Liver (tissue), 9 donors: ENCODE results near the gene GPR62. TPM values are rescaled to one million over a fixed set of nuclear protein-coding genes. Genes with fewer than 3 reads are reported as not detected.

Source experiments
- DNase-seq: peaks from one replicate; pipeline ENCODE4 v3.0.0-alpha.2; 2017; ENCODE audit warnings: low spot score
- H3K27ac ChIP-seq, 2 donors: one replicate each; pipeline ENCODE4 v1.7.0; 2013; ENCODE audit warnings: inconsistent platforms in 2 of 2, low read length in 2 of 2, control low read depth in 1 of 2, low read depth in 1 of 2, mild to moderate bottlenecking in 1 of 2
- H3K27me3 ChIP-seq, 4 donors: one replicate each; pipeline versions ENCODE4 v1.6.1 to v1.7.0; 2013; ENCODE audit warnings: low read length in 3 of 4, inconsistent platforms in 1 of 4, mild to moderate bottlenecking in 1 of 4, moderate library complexity in 1 of 4; ENCODE audit not compliant: control insufficient read depth in 4 of 4, insufficient read depth in 4 of 4
- H3K36me3 ChIP-seq, 4 donors: one replicate each; pipeline versions ENCODE4 v1.6.1 to v1.7.0; 2013; ENCODE audit warnings: low read length in 3 of 4, mild to moderate bottlenecking in 3 of 4, low read depth in 1 of 4, moderate library complexity in 1 of 4; ENCODE audit not compliant: control insufficient read depth in 4 of 4, insufficient read depth in 3 of 4
- H3K4me1 ChIP-seq, 4 donors: one replicate each; pipeline versions ENCODE4 v1.6.1 to v1.7.0; 2013; ENCODE audit warnings: low read length in 3 of 4, mild to moderate bottlenecking in 3 of 4, moderate library complexity in 1 of 4; ENCODE audit not compliant: control insufficient read depth in 4 of 4, insufficient read depth in 4 of 4
- H3K4me3 ChIP-seq, 3 donors: one replicate each; pipeline versions ENCODE4 v1.6.1 to v1.7.0; 2013; ENCODE audit warnings: low read length in 3 of 3, control low read depth in 1 of 3, low read depth in 1 of 3, mild to moderate bottlenecking in 1 of 3
- H3K9ac ChIP-seq, 2 donors: one replicate each; pipeline ENCODE4 v1.7.0; 2013; ENCODE audit warnings: low read length in 2 of 2, mild to moderate bottlenecking in 2 of 2, moderate library complexity in 2 of 2, control low read depth in 1 of 2, low read depth in 1 of 2
- H3K9me3 ChIP-seq, 4 donors: one replicate each; pipeline versions ENCODE4 v1.6.1 to v1.7.0; 2013; ENCODE audit warnings: low read length in 3 of 4; ENCODE audit not compliant: control insufficient read depth in 4 of 4
- ATF3 ChIP-seq: IDR thresholded peaks from 2 replicates; pipeline ENCODE4 v1.6.1; 2016; ENCODE audit warnings: antibody characterized with exemption
- EGR1 ChIP-seq, 2 donors: IDR thresholded peaks; 2 replicates each; pipeline ENCODE4 v1.6.1; 2016 to 2018; ENCODE audit warnings: antibody characterized with exemption in 2 of 2, low read depth in 2 of 2
- FOXA2 ChIP-seq: IDR thresholded peaks from 2 replicates; pipeline ENCODE4 v1.6.1; 2016; ENCODE audit warnings: antibody characterized with exemption
- GABPA ChIP-seq, 2 donors: IDR thresholded peaks in 1 of 2; conservative IDR thresholded peaks in 1 of 2; 2 replicates each; pipeline ENCODE4 v1.6.1; 2016; ENCODE audit warnings: antibody characterized with exemption in 2 of 2, mild to moderate bottlenecking in 1 of 2, moderate library complexity in 1 of 2
- HNF4A ChIP-seq, 2 donors: conservative IDR thresholded peaks; 2 replicates each; pipeline ENCODE4 v1.6.1; 2016; ENCODE audit warnings: antibody characterized with exemption in 2 of 2, mild to moderate bottlenecking in 2 of 2
- HNF4G ChIP-seq: IDR thresholded peaks from 2 replicates; pipeline ENCODE4 v1.6.1; 2016; ENCODE audit warnings: antibody characterized with exemption
- JUND ChIP-seq, 2 donors: IDR thresholded peaks; 2 replicates each; pipeline ENCODE4 v1.6.1; 2016; ENCODE audit warnings: antibody characterized with exemption in 2 of 2
- NR2F2 ChIP-seq: IDR thresholded peaks from 2 replicates; pipeline ENCODE4 v1.6.1; 2016; ENCODE audit warnings: antibody characterized with exemption
- RAD21 ChIP-seq, 2 donors: IDR thresholded peaks; 2 replicates each; pipeline ENCODE4 v1.6.1; 2016; ENCODE audit warnings: antibody characterized with exemption in 2 of 2, mild to moderate bottlenecking in 2 of 2
- RXRA ChIP-seq, 2 donors: IDR thresholded peaks; 2 replicates each; pipeline ENCODE4 v1.6.1; 2017 to 2018; ENCODE audit warnings: antibody characterized with exemption in 2 of 2, mild to moderate bottlenecking in 1 of 2
- TAF1 ChIP-seq: conservative IDR thresholded peaks from 2 replicates; pipeline ENCODE4 v1.6.1; 2016; ENCODE audit warnings: antibody characterized with exemption, mild to moderate bottlenecking
- YY1 ChIP-seq: IDR thresholded peaks from 2 replicates; pipeline ENCODE4 v1.6.1; 2016; ENCODE audit warnings: antibody characterized with exemption, mild to moderate bottlenecking
- ZBTB33 ChIP-seq: IDR thresholded peaks from 2 replicates; pipeline ENCODE4 v1.6.1; 2016; ENCODE audit warnings: antibody characterized with exemption
- WGBS: extraction: QIAGEN DNeasy Blood & Tissue Kit; methylation state at CpG from one replicate; pipeline ENCODE4 v1.1.7; 2013; 5-methylcytosine and 5-hydroxymethylcytosine counted together
- polyA plus RNA-seq, 2 donors: library from polyadenylated mRNA; stranded (reverse) in 1 of 2; unstranded in 1 of 2; fragments of 200-250 nt in 1 of 2; fragments of >200 nt in 1 of 2; fragmentation: Nextera tagmentation in 1 of 2; extraction: Ambion mirVana in 1 of 2; gene quantifications; one replicate each; pipeline versions ENCODE4 v1.2.1 to v1.2.3, GENCODE V29; 2013 to 2015
- total RNA-seq, 2 donors: library from RNA; depleted of rRNA; stranded (reverse); fragments of >200 nt; gene quantifications; one replicate each; pipeline ENCODE4 v1.2.3, GENCODE V29; 2014
- TF ChIP-seq, protein P1 (sequence below): IDR thresholded peaks from 2 replicates; pipeline ENCODE4 v1.6.1; 2016; ENCODE audit warnings: antibody characterized with exemption, mild to moderate bottlenecking
- TF ChIP-seq, protein P2 (sequence below): fragments of 150-350 bp; IDR thresholded peaks from 2 replicates; pipeline ENCODE4 v1.5.1; 2017; ENCODE audit warnings: improper control_type of control experiment, low read depth, low read length; ENCODE audit not compliant: missing input control
- TF ChIP-seq, protein P3 (sequence below): IDR thresholded peaks from 2 replicates; pipeline ENCODE4 v1.6.1; 2016; ENCODE audit warnings: antibody characterized with exemption
- donor health status: healthy.
- donor health status: healthy.
- donor health status: healthy.
- donor health status: healthy.
- donor health status: healthy.

The GPR62 gene
- total and polyA plus RNA-seq, 4 donors = 0.07 to 0.08 TPM; not detected in 2

DNA sequence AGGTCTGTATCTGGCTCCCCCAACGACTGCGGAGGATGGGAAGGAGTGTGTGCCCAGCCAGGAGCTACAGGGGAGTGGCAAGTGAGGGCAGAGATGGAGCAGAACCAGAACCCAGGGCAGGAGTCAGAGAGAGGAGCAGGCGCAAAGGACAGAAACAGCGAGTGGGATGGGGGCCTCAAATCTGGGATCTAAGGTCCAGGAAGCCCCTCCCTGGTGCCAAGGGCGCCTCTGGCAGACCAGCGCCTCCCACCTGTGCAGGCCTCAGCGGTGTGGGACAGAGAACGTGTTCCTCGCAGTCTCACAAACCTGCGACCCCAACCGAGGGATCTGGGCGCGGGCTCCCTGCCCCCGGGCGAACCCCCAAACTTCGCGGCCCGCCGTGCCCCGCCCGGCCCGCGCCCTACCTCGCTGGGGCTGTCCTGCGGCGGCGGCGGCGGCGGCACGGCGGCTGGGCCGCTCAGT, 11.8 kb downstream of the GPR62 start:
- H3K4me3 ChIP-seq = peak overlapping the region in 2 of 3 donors; percentile 47 to 76
- WGBS = 9% methylated on average over 33 of the region's 33 CpGs
- no peak overlapping the region for H3K9ac ChIP-seq
- TF ChIP-seq, protein P1, sequence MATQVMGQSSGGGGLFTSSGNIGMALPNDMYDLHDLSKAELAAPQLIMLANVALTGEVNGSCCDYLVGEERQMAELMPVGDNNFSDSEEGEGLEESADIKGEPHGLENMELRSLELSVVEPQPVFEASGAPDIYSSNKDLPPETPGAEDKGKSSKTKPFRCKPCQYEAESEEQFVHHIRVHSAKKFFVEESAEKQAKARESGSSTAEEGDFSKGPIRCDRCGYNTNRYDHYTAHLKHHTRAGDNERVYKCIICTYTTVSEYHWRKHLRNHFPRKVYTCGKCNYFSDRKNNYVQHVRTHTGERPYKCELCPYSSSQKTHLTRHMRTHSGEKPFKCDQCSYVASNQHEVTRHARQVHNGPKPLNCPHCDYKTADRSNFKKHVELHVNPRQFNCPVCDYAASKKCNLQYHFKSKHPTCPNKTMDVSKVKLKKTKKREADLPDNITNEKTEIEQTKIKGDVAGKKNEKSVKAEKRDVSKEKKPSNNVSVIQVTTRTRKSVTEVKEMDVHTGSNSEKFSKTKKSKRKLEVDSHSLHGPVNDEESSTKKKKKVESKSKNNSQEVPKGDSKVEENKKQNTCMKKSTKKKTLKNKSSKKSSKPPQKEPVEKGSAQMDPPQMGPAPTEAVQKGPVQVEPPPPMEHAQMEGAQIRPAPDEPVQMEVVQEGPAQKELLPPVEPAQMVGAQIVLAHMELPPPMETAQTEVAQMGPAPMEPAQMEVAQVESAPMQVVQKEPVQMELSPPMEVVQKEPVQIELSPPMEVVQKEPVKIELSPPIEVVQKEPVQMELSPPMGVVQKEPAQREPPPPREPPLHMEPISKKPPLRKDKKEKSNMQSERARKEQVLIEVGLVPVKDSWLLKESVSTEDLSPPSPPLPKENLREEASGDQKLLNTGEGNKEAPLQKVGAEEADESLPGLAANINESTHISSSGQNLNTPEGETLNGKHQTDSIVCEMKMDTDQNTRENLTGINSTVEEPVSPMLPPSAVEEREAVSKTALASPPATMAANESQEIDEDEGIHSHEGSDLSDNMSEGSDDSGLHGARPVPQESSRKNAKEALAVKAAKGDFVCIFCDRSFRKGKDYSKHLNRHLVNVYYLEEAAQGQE = no peak
- TF ChIP-seq TAF1 = no peak
- TF ChIP-seq RAD21 (IDR thresholded peaks at IDR 0.05) = no peak
- TF ChIP-seq YY1 = no peak
- no peak for TF ChIP-seq GABPA (IDR thresholded peaks at IDR 0.05 in 1 of 2, conservative IDR thresholded peaks at IDR 0.05 in 1 of 2)
- TF ChIP-seq EGR1 (IDR thresholded peaks at IDR 0.05; ENCODE audit: low read depth in 2 of 2) = no peak
- TF ChIP-seq HNF4A (conservative IDR thresholded peaks at IDR 0.05) = no peak
- TF ChIP-seq, protein P2, sequence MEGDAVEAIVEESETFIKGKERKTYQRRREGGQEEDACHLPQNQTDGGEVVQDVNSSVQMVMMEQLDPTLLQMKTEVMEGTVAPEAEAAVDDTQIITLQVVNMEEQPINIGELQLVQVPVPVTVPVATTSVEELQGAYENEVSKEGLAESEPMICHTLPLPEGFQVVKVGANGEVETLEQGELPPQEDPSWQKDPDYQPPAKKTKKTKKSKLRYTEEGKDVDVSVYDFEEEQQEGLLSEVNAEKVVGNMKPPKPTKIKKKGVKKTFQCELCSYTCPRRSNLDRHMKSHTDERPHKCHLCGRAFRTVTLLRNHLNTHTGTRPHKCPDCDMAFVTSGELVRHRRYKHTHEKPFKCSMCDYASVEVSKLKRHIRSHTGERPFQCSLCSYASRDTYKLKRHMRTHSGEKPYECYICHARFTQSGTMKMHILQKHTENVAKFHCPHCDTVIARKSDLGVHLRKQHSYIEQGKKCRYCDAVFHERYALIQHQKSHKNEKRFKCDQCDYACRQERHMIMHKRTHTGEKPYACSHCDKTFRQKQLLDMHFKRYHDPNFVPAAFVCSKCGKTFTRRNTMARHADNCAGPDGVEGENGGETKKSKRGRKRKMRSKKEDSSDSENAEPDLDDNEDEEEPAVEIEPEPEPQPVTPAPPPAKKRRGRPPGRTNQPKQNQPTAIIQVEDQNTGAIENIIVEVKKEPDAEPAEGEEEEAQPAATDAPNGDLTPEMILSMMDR = no peak
- no peak for TF ChIP-seq RXRA (IDR thresholded peaks at IDR 0.05)
- no peak for TF ChIP-seq FOXA2
- TF ChIP-seq ZBTB33 = no peak
- no peak for TF ChIP-seq JUND (IDR thresholded peaks at IDR 0.05)
- no peak for TF ChIP-seq ATF3
- TF ChIP-seq, protein P3, sequence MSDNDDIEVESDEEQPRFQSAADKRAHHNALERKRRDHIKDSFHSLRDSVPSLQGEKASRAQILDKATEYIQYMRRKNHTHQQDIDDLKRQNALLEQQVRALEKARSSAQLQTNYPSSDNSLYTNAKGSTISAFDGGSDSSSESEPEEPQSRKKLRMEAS = no peak
- no peak for TF ChIP-seq NR2F2
- no peak for TF ChIP-seq HNF4G
- no peaks in the 10 kb centered on the region for H3K27me3 ChIP-seq
- no peaks in the 10 kb centered on the region for H3K9me3 ChIP-seq
- peaks cover 8 to 46% (median 40%) of the 10 kb centered on the region in 4 donors for H3K4me1 ChIP-seq
- no peak for DNase-seq
- peak overlapping the region; percentile 7 to 17 for H3K27ac ChIP-seq
- no peaks in the 10 kb centered on the region for H3K36me3 ChIP-seq
